ENCODE data around the gene ARHGEF25.

ARHGEF25 gene

DNA sequence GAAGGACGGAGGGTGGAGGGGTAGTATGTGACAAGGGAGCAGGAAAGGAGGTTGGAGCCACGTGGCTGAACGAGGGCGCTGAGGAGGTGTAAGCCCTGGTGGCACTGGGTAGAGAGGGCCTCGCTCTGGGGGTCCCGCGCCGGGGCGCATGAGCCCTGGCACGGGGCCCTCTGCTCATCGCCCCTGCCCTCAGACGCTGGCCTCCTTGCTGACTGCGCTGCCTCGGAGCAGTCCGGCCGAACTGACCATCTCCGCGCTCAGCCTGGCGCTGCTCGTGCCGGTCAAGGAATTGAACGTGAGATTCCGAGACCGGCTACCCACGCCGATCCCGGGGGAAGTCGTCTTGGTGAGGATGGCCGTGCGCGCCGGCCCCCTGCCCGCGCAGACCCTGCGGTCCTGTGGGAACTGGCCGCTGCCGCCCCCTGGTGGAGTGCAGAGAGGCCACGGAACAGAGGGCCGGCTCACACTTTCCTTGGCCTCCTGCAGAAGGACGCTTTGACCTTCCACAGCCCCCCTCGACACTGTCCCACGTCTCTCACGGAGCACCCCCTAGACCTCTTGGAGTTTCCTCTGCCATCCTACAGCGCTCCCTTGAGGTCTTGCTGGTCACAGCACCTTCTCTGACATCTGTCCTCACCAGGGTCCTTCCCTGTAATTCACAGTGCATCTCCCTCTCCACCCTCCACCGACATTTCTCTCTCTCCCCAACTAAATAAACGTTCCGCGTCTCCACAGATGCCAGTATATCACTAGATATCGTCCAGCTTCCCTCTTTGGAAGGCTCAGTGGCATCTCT, 10.5 kb downstream of the ARHGEF25 start:
- no peak for DNase-seq (ENCODE audit: low read depth, low spot score)

DNA sequence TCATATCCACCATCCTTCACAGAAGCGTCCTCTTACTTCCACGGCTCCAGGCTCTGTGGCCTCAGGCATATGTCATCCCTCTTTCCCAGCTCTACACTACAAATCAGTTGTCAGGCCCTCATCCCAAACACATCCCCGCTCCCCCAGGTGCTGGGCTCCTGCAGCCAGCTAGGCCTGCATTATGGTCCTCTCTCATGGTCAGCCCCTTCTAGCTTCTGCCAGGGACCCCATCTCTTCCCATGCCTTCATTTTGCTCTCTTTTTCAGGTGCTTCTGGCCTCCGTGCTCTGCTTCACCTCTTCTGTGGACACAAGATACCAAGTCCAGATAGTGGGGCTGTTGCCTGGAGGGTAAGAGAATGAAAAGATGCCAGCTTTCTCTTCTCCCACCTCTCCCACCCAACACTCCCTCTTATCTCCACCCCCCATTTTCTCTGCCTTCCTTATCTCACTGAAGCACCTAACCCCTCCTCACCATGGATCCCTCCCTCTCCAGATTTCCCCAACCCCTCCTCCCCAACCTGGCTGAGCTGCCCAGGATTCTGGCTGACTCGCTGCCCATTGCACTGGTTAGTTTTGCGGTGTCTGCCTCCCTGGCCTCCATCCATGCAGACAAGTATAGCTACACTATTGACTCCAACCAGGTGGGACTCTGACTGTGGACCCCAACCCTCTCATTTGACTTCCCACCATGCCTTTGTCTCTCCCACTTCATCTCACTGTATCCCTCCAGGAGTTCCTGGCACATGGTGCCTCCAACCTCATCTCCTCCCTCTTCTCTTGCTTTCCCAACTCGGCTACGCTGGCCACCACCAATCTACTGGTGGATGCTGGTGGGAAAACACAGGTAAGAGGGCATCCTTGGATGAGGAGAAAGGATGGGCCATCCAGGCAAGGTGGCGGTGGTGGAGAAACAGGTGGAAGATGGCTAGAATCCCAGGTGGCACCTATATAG, 11.3 kb downstream of the ARHGEF25 start:
- DNase-seq (ENCODE audit: low read depth, low spot score) = no peak

DNA sequence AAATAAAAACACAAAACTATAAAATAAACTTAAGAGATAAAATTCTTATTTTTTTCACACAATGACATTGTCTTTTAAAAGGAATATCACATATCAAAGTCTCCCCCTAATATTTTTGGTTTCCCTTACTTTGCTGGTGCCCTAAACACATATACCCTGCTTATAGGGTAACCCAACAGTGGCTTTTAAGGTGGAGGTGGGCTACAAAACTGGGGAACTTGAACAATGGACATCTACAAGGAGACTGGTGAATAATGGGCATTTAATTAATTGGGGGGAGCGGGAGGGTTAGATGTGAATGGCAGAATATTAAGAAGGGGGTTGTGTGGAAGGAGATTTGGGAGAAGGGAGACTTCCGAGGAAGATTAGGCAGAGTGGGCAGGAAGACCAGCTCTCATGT, 12.2 kb downstream of the ARHGEF25 start:
- DNase-seq (ENCODE audit: low read depth, low spot score) = no peak

DNA sequence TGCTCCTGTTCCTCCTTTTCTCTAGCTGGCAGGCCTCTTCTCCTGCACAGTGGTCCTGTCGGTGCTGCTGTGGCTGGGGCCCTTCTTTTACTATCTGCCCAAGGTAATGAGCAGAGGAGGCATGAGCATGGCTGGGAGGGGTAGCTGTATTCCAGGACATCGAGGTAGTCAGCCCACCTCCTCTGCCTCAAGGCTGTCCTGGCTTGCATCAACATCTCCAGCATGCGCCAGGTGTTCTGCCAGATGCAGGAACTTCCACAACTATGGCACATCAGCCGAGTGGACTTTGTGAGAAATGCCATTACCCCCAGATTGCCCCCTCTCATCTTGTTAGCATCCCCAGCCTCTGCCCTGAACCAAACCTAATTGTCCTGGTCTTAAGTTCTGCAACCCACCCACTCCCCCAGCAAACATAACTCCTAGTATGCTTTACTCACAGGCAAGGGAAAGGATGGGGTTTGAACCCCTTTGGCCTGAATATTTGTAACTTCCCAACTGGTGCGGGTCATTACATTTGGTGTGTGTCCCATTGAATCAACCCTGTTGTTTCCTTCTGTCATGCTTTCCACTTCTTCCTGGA, 12.7 kb downstream of the ARHGEF25 start:
- DNase-seq (ENCODE audit: low read depth, low spot score) = no peak

DNA sequence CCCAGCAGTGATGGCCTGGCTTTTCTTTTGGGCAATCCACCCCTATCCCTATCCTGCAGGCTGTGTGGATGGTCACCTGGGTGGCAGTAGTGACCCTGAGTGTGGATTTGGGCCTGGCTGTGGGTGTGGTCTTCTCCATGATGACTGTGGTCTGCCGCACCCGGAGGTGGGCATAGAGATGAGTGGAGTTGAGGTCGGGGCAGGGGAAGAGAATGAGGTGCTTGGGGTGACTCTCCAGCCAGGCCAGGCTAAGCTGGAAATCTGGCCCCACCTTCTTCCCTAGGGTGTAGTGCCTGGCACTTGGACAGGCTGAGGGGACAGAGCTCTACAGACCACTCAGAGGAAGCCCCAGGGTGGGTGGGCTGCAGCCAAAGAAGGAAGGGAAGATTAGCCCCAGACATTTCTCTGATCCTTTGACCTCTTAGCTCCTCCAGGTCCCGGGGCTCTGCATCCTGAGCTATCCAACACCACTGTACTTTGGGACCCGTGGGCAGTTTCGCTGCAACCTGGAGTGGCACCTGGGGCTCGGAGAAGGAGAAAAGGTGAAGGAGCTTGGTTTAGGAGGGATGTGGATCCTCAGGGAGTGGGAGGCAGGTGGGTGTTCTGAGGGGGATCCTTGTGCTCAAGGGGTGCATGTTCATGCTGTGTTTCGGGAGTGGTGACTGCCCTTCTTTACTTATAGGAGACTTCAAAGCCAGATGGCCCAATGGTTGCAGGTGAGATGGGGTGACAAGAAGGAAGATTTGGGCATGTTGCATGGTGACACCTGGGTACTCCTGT, 13.4 kb downstream of the ARHGEF25 start:
- DNase-seq (ENCODE audit: low read depth, low spot score) = no peak

DNA sequence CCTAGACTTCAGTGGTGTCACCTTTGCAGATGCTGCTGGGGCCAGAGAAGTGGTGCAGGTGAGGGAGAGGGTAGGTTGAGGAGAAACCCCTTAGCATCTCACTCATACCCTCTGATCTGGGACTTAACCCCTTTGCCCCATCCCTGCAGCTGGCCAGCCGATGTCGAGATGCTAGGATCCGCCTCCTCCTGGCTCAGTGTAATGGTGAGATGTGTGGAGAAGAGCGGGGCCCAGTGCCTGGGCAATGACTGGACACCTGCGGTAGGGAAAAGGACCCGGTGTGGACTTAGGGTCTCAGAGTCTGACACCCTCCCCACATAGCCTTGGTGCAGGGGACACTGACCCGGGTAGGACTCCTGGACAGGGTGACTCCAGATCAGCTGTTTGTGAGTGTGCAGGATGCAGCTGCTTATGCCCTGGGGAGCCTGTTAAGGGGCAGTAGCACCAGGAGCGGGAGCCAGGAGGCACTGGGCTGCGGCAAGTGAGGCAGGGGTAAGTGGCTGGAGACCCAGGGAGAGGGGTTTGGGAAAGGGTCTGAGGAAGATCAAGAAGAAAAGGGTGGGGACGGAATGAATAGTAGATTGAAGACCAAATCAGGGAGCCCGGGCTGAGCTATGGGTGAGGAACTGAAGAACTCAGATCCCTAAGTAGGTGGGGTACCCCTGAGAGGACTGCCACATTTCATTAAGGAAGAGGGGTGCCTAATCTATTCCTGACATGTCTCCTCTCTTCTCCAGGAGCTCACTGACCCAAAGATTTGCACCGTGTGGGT, 14.2 kb downstream of the ARHGEF25 start:
- DNase-seq (ENCODE audit: low read depth, low spot score) = no peak

DNA sequence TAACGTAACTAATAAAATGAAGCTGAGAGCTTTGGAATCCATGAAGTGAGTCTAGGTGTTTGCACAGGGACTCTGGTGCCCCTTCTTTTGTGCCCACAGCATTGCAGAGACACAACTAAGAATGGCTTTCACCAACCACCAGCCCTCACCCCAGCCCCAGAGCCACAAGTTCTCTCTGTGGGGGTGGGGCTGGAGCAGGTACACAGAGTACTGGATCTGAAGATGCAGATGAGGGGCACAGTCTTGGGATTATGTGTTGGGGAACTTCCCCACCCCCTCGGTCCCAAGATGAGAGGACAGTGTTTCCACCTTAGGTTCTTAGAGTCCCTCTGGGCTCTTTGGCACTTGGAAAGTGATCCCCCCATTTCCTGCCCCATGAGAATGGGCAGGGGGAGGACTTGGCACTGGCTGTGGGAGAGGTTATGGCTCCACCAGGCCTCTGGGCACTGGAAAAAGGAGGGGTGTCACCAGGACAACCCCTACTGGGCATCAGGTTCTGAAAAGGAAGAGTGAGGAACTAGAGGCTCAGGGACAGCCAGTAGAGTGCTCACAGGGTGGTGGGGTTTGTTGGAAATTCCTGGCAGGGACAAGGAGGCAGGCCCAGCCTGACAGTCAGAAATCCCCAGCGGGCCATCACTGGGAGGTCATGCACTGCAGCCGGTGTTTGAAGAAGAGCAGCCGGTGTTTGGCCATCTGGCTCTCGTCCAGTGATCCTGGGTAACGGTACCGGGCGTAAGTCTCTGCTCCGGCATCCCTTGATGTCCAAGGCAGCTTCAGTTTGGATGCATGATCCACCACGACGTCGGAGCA, 15.1 kb downstream of the ARHGEF25 start:
- DNase-seq (ENCODE audit: low read depth, low spot score) = no peak

DNA sequence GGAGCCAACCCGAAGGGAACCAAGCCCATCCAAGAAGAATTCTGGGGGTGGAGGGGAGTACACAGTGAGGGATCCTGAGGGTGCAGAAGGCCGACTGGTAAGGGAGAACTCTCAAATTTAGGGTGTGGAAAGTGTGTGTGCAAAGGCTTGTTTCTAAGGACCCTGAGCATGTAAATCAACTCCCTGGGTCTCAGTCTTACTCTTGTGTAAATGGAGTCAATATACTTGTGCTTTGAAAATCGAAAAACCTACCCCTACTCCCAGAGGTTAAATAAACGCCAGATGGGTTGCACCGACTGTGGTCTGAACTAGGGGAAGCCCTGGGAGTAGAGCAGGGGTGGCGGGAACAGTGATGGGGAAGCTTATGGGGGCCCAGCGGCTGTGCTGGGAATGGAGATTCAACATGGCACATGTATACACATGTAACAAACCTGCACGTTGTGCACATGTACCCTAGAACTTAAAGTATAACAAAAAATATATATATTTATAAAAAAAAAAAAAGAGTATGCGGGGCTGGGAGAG, 15.7 kb downstream of the ARHGEF25 start:
- DNase-seq (ENCODE audit: low read depth, low spot score) = no peak

DNA sequence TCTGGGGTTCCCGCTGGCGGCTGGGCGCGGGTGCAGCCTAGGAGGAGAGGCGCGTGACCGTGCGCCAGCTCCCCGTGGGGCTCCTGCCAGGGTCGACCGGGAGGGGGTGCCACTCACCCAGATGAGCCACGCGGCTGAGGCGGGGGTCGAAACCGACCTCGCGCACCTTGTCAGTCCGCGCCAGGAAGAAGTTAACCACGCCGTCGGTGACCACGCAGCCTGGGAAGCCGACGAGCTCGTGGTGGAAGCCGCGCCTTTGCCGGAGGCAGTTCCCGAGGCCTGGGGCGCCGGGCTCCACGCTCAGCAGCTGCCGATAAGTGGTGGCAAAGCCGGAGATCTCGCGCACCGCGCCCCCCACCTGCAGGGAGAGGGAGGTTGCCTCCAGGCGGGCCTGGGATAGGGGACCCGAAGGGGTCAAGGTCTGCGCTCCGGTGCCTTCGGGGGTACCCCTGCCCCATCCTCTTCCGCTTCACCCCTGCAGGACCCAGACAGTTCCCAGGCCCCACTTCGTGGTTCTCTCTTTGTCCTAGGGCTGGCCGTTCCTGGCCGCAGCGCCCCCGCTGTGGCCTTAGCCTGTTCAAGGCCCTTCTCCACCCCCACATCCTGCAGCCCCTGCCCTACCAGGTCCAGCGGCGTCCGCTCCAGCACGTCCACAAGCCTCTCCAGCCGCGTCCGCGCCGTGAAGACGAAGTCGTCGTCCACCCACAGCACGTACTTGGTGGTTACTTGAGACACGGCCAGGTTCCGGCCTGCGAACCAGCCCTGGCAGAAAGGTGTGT, 16.5 kb downstream of the ARHGEF25 start:
- DNase-seq (ENCODE audit: low read depth, low spot score) = no peak

DNA sequence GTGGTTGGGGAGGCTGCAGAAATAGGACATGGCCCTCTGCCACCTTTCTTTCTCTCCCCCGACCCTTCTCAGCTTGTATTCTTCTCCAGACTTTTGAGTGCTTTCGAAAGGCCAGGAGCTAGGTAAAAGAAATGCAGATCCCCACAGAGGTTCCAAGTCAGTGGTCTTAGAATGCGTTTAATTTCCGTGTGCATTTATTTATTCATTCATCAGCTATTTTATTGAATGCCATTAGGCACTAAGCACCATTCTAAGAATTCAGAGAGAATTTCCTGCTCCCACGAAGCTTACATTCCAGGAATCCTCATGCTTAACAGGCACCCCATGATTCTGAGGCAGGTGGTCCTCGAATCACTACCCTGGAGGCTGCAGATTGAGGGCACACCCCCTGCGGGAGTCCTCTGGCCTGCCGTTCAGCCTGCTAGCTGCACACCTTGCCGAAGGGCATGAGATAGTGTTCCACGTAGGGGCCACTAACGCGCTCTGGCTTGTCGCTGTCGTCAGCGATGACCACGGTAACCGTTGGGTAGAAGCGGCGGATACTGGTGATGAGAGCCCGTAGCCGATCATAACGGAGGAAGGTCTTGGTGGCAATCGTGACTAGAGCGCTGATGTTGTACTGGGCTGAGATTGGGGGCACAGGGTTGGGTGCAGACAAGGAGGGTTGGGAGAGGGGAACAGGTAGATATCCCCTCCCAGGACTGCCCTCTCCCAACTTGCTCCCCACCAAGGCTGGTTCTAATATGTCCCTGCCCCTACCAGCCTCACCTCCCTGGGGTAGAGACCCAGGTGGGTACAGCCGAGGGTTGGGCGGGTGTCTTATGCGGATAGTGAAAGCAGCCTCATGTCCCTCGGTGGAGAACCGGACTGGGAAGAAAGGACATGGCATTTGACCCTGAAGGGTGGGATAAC, 17.3 kb downstream of the ARHGEF25 start:
- DNase-seq (ENCODE audit: low read depth, low spot score) = no peak

DNA sequence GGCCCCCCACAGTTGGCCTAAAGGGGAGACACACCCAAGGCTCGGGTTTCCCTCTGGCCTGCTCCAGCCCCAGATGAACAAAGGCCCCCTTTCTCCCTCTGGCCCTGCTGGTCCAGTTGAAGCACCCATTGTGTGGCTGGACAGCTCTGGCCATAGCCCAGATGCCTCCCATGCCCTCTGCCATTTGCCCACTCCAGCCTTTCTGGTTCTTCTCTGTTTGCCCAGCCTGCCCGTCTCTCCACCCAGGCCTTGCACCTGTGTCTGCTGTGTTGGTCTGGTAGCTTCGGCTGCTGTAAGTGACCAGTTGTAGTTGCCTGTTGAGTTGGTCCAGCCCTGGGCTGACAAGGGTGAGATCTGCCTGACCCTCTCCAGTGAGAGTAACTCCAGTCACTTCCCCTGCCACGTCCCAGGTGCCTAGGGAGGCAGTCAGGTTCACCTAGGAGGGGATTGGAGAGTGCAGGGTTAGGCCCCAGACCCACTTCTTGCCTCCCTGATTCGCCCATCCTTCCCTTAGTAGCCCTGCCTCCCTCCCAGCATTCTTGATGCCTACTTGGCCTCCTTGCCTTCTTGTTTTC, 18.7 kb downstream of the ARHGEF25 start:
- DNase-seq (ENCODE audit: low read depth, low spot score) = no peak

DNA sequence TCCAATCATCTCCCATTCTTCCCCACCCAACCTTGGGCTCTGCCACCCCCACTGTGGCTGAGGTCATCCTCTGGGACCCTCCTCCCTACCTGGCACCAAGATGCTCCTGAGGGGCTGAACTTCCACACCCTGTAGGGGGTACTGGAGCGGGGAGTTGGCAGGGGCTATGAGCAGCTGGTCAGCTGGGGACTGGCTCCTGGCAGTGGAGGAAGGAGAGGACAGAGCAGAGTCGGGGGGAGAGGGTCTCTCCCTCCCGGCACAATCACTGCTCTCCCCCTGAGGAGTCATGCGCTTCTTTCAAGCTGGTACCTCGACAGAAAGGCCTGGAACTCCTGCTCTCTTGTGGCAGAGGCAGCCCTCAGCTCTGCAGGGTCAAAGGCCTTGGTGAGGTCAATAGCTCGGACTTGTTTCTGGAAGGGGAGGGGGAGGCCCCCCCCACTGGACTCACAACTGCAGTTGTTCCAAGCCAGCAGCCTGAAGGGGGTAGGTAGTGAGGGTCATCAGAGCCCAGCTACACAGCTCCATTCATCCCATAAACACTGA, 19.7 kb downstream of the ARHGEF25 start:
- DNase-seq (ENCODE audit: low read depth, low spot score) = no peak

DNA sequence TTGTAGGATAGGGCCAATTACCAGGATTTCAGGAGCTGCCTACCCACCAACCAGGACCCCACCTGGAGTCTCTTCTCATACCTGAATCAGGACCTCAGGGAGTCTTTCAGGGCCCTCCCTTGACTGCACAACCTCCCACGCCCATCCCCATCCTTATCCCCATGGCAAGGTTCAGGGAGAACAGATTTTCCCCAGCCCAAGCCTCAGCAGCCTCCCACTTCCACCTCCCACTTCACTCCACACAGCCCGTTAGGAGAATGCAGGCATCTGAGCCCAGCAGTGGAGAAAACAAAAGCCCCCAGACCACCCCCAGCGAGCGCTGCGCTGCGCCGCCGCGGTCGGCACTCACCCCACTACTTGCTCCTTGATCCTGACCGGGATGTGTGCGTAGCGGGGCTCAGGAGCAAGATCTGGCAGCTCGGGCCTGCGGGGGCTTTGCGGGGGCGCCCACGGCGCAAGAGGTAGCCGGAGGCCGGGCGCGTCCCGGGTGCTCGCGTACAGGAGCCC, 20.4 kb downstream of the ARHGEF25 start:
- DNase-seq (ENCODE audit: low read depth, low spot score) = no peak

DNA sequence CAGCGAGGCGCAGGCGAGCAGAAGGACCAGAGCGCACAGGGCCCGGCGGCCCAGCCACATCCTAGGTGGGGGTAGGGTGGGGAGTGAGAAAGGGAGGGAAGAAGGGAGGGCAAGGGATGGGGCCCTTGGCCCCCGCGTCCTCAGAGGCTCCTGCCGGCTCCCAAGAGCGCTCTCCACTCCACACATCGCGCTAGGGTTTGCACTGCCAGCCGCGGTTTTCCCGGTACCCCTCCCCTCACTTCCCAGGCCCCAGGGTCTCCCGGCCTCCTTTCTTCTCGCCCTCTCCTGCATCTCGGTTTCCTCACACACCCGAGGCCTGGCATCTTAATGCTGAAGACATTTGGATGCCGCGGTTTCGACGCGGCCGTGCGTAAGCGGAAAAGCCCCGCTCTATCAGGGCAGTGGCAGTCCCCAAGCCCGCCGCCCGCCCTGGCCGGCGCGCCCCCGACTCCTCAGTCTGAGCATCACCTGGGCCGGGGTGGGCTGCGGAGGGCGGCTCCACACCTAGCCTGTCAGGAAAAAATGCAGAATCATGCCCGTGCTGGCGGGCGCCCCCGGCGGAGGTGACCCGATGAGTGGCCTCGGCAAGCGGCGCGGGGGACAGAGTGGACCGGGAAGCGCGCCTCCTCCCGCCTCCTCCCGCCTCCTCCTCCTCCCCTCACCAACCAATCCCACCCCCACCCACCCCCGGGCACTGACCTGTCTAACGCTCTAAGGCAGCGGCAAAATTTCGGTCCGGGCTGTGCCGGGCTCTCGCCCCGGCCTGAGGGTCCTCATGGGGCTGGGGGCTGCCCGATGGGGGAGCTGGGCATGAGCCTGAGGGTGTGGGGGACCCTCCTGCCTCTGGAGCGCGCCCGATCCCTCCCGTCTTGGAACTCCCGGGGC, 21.1 kb downstream of the ARHGEF25 start:
- no peak for DNase-seq (ENCODE audit: low read depth, low spot score)

DNA sequence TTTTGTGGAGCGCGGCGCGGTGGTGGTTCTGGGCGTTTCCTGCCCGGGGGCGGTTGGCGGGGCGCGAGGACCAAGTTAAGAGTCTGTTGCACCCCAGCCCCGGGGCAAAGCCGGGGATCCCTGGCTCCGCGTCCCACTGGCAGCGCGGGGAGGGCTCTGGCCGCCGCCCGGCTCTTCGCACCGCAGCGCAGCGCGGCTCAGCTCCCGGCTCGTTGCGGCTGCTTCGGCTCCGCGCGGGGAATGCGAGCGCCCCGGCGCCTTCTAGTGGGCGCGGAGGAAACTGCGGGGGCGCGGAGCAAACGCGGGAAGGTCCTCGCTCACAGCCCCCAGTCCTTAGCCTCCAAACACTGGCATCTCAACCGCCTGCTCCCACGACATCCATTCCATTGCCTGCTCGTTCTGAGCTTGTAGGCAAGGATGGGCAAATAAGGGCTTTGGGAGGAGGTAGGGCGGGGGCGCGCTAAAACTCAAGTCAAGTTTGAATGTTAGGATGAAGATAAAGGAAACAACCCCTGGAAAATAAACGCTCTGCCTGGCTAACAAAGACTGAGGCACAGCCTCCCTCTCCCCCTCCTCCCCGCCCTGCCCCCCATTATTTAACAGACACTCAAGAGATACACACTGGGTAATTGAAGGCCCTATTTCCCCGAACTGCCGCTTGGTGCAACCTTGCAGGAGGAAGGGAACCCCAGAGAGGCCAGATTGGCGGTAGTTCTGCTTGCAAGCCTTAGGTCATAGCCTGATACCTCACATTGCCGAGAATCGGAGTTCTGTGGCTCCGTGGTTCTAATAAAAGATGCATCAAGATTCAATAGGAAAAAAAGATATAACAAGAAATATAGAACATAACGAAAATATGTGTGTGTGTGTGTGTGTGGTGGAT, 22.0 kb downstream of the ARHGEF25 start, which contains the start of gene B4GALNT1:
B4GALNT1 (minus strand) TSS at position 244 of the 883 bp plus-strand sequence. CDS start 1,069 bp downstream, outside the sequence.
- no peak for DNase-seq (ENCODE audit: low read depth, low spot score)

All from iPS DF 19.7 (cell line).